ENCODE data around the gene CCZ1.
"Not testable (repeated sequence)": the region's sequence is repeated elsewhere in the genome, so short reads cannot be mapped to it uniquely, and the experiment has no call there.

DNA sequence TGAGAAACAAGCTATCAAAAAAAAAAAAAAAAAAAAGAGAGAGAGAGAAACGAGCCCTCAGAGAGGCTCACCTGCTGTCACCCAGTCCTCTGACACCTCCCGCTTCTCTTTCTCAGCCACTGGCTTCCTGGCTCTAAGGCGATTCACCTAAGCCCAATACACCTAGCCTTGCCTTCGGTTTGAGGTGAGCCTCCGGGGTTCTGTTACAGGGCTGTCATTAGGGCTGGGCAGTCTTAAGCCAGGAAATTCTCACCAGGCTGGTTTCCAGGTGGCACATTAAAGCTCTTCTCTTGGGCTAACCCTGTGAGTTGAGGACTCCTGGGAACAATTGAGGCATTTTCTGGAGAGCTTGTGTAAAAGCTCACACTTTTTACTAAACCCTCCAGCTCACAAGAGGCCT, 10.5 kb upstream of the CCZ1 start:
- not testable (repeated sequence) for TF ChIP-seq POLR2A (IDR thresholded peaks at IDR 0.05; ENCODE audit: low read length); GATA1 (IDR thresholded peaks at IDR 0.05; ENCODE audit: low read depth, low read length)

Measured in erythroblast (primary cell).